GM18907 (cell line): Measurements from ENCODE around the gene PDE4B.

Experiments used
- ATAC-seq: cut with Tn5 transposase; IDR thresholded peaks from one replicate; pipeline ENCODE4 v1.9.1; 2021; ENCODE audit warnings: mild to moderate bottlenecking, moderate library complexity; ENCODE audit not compliant: unreplicated experiment

The PDE4B gene

DNA sequence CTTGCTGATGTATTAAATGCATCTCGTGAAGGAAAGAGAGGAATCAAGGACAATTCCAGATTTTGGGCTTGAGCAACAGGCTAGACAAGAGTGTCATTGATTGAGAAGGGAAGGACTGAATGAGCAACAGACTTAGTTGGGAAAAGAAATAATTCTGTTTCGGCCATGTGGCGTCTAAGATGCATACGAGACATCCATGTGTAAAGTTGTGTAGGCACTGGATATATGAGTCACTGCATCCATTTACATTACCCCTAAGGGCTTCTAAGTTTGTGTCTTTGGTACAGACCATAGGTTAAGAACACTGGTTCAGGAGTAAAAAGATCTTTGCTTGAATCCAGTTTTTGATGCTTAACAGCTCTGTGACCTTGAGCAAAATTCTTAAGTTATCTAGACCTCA, 434.3 kb downstream of the PDE4B start:
- ATAC-seq = no peak

- no peak for ATAC-seq
These were observed 435.3 kb downstream of the PDE4B start for GRCh38 chr1:66227966-66228365.

- ATAC-seq = no peak
These were observed 438.5 kb downstream of the PDE4B start for GRCh38 chr1:66231217-66231616.

- ATAC-seq = no peak
These were observed 439.2 kb downstream of the PDE4B start for GRCh38 chr1:66231681-66232463.

- no peak for ATAC-seq
These were observed 444.3 kb downstream of the PDE4B start for GRCh38 chr1:66237042-66237441.

DNA sequence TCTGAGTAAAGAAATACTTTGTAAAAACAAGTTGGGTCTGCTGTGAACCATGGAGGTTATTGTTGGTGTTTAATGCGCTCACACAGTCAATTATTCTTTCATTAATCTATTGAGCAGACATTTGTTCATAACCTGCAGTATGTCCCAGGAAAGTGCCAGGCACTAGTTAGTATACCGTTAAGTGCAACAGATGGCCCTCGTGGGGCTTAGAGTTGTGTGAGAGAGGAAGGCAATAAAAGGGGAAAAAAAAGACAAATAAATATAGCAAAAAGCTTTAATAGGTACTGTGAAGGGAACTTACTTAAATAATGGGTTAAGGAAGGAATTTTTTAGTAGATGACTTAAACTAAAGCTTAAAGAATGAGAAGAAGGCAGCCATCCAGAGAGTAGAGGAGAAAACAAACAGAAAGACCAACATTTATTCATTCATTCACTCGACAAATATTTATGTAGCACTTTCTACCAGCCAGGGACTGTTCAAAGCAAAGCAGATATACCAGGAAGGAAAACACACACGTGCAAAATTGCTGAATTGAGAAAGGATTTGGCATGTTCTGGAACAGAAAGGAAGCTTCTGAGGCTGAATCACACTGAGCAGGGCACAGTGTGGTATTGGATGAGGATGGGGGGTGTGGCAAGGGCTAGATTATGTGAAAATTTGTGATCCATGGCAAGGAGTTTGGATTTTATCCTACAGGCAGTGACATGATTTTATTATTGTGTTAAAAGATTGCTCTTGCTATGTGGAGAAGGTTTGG, 445.2 kb downstream of the PDE4B start:
- ATAC-seq = no peak

DNA sequence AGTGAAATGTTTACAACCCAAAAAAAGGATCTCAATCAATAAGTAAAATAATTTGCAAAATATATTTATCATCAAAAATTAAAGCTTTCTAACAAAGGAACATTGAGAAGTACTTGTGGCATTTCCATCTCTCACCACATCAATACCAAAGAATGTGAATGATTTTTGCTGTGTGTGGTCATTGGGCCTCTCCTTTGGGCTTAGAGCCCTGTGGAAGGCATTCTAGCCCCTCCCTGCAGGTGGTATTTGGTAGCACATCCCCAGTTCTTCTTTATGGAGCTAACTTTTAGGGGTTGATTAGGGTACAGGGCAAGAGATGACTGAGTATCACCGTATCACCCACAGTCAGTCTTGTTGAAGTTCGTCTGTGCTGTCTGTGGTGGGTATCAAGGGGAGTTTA, 447.1 kb downstream of the PDE4B start:
- ATAC-seq = no peak

- no peak for ATAC-seq
These were observed 448.1 kb downstream of the PDE4B start for GRCh38 chr1:66240491-66241484.

- peak; percentile 85 for ATAC-seq
These were observed 450.2 kb downstream of the PDE4B start for GRCh38 chr1:66242646-66243547.

DNA sequence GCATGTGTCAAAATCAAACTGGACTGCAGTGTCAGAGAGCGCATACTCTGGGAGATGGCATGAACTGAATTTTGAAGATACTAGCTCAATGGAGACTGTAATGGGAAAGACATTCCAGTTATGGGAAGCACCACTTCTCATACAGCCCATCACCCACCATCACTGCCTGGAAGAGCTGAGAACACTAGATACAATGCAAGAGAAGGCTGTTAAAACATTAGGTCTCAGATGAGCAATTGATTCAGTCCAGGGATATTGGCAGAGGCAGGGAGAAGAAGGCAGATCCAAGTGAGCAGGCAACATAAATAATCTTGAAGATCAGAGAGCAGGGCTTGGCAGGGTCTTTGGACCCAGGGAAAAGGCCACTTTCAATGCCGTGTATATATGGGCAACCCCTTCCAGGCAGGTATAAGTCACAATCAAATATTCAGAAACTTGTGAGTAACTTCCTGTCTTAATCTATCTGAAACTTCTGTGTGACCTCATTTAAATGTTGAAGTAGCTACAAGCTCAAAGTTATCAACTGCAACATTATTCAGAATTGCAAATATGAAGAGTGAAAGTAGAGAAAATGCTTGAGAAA, 450.9 kb downstream of the PDE4B start:
- ATAC-seq = peak; percentile 59

GRCh38 chr1:66244429-66244828, 451.7 kb downstream of the PDE4B start:
- no peak for ATAC-seq

GRCh38 chr1:66245691-66246090, 453.0 kb downstream of the PDE4B start:
- no peak for ATAC-seq

- no peak for ATAC-seq
These were observed 453.9 kb downstream of the PDE4B start for GRCh38 chr1:66246351-66247269.

- ATAC-seq = peak; percentile 36
These were observed 454.9 kb downstream of the PDE4B start for GRCh38 chr1:66247415-66248208.

DNA sequence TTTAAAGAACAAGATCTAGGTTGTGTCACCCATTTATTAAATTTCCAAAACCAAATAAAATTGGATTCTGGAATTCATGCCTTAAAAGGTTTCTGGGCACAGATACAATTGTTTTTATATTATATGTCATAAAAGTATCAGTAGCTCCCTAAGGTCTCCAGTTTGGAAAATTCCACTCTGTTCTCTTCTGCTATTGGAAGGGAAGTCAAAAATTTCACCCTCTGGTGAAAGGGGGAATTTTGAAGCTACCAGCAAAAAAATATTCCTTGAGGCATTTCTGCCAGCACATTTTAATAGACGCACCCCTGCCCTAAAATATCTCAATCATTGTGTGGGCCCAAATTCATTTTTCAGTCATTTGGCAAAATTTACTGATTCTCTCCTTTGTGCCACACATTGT, 455.6 kb downstream of the PDE4B start:
- no peak for ATAC-seq

- ATAC-seq = no peak
These were observed 456.1 kb downstream of the PDE4B start for GRCh38 chr1:66248746-66249145.

GRCh38 chr1:66250075-66250474, 457.4 kb downstream of the PDE4B start:
- ATAC-seq = no peak

- ATAC-seq = no peak
These were observed 457.8 kb downstream of the PDE4B start for GRCh38 chr1:66250478-66250877.
